Stimulated activated CD4-positive, alpha-beta T cell treated with anti-CD3 and anti-CD28 coated beads, Interleukin-2, amount 100 ng/mL, for 24 hours (primary cell): ENCODE measurements around the gene CPED1.
"Not testable (repeated sequence)": the region's sequence is repeated elsewhere in the genome, so short reads cannot be mapped to it uniquely, and the experiment has no call there.

Source experiments
- DNase-seq, 2 donors: peaks; one replicate each; pipeline ENCODE4 v3.0.0-alpha.2; 2020

The CPED1 gene

GRCh38 chr7:120981888-120982615 is 6.5 kb upstream of the CPED1 start:
- DNase-seq: no peak

- DNase-seq: not testable (repeated sequence)
Observed at GRCh38 chr7:120983592-120983991, 4.9 kb upstream of the CPED1 start.

GRCh38 chr7:120984406-120984805 is 4.1 kb upstream of the CPED1 start:
- no peak for DNase-seq

- no peak for DNase-seq
Observed at GRCh38 chr7:120985130-120985758, 3.3 kb upstream of the CPED1 start.

GRCh38 chr7:120985839-120986238 is 2.7 kb upstream of the CPED1 start:
- no peak for DNase-seq

- no peak for DNase-seq
Observed at GRCh38 chr7:120986650-120987049, 1.9 kb upstream of the CPED1 start.

GRCh38 chr7:120987280-120987679 is 1.2 kb upstream of the CPED1 start:
- no peak for DNase-seq

GRCh38 chr7:120987683-120988590 is 574 bp upstream of the CPED1 start:
- peak; percentile 85 to 86 for DNase-seq

- no peak for DNase-seq
Observed at GRCh38 chr7:120989257-120990220, 1.0 kb downstream of the CPED1 start.

GRCh38 chr7:120990468-120991118 is 2.1 kb downstream of the CPED1 start:
- DNase-seq: no peak

GRCh38 chr7:120991161-120991560 is 2.6 kb downstream of the CPED1 start:
- no peak for DNase-seq

GRCh38 chr7:120991581-120991980 is 3.1 kb downstream of the CPED1 start:
- DNase-seq: no peak

GRCh38 chr7:120992272-120992964 is 3.9 kb downstream of the CPED1 start:
- no peak for DNase-seq

GRCh38 chr7:120992965-120993494 is 4.5 kb downstream of the CPED1 start:
- DNase-seq: no peak

GRCh38 chr7:120993553-120994191 is 5.2 kb downstream of the CPED1 start:
- DNase-seq: no peak

- no peak for DNase-seq
Observed at GRCh38 chr7:120994512-120995410, 6.2 kb downstream of the CPED1 start.

- no peak for DNase-seq
Observed at GRCh38 chr7:120995654-120996053, 7.1 kb downstream of the CPED1 start.

- no peak for DNase-seq
Observed at GRCh38 chr7:120996333-120996987, 7.9 kb downstream of the CPED1 start.

- DNase-seq: no peak
Observed at GRCh38 chr7:120996988-120997345, 8.5 kb downstream of the CPED1 start.
